Fibroblast of villous mesenchyme (primary cell): ENCODE data around the gene RRP8. TPM values are rescaled to one million over a fixed set of nuclear protein-coding genes. Genes with fewer than 3 reads are reported as not detected.

Experiments
- DNase-seq: peaks from one replicate; pipeline ENCODE4 v3.0.0-alpha.2; 2010; ENCODE audit warnings: low read depth
- H3K4me3 ChIP-seq: 2 replicates; pipeline ENCODE4 v1.5.1; 2011; ENCODE audit warnings: low read depth, mild to moderate bottlenecking, low read length
- total RNA-seq: library from RNA; depleted of rRNA; stranded (reverse); fragments of >200 nt; gene quantifications from 2 replicates; pipeline ENCODE4 v1.2.3, GENCODE V29; 2012
- TF ChIP-seq, protein P1 (sequence below): IDR thresholded peaks from 2 replicates; pipeline ENCODE4 v1.5.1; 2012; ENCODE audit warnings: low read depth, mild to moderate bottlenecking, low read length; ENCODE audit not compliant: insufficient read depth

RRP8 gene
- total RNA-seq, 1 donor = 13.4 TPM

DNA sequence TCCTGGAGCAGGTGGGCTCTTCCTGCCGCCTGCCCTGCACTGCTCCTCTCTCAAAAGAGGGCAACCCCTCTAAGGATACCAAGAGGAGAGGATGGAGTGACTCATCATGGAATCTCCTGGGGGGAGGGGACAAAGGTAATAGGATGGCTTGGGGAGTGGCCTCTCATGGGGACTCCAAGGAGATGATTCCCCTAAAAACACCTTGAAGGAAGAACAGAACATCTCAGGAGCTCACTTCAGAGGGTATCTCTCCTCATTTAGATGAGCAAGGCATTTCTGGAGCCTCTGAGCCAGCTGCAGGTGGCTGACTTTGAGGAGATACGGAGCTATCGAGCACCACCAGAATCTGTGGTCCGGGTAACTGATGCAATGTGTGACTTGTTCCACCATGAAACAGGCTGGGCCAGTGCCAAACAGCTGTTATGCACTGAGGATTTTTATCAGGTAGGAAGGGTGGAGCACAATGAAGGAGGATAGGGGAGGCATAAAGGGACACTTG, 40.2 kb downstream of the RRP8 start:
- no peak for DNase-seq
- TF ChIP-seq, protein P1, sequence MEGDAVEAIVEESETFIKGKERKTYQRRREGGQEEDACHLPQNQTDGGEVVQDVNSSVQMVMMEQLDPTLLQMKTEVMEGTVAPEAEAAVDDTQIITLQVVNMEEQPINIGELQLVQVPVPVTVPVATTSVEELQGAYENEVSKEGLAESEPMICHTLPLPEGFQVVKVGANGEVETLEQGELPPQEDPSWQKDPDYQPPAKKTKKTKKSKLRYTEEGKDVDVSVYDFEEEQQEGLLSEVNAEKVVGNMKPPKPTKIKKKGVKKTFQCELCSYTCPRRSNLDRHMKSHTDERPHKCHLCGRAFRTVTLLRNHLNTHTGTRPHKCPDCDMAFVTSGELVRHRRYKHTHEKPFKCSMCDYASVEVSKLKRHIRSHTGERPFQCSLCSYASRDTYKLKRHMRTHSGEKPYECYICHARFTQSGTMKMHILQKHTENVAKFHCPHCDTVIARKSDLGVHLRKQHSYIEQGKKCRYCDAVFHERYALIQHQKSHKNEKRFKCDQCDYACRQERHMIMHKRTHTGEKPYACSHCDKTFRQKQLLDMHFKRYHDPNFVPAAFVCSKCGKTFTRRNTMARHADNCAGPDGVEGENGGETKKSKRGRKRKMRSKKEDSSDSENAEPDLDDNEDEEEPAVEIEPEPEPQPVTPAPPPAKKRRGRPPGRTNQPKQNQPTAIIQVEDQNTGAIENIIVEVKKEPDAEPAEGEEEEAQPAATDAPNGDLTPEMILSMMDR = no peak
- H3K4me3 ChIP-seq = no peak overlapping the region

DNA sequence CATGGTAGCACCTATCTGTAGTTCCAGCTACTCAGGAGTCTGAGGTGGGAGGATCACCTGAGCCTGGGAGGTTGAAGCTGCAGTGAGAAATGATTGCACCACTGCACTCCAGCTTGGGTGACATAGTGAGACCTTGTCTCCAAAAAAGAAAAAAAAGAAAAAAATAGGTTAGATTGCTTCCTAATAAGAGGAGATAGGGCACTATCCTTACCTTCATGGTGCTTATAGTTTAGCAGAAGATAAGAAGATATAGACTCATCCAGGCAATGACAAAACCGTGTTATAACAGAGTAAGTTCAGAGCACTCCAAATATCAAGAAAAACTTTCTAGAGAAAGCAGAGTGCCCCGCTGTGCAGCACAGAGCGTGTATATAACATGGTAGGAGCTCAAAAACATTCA, 42.1 kb downstream of the RRP8 start:
- H3K4me3 ChIP-seq = no peak overlapping the region
- DNase-seq = no peak
- TF ChIP-seq, protein P1 = no peak

DNA sequence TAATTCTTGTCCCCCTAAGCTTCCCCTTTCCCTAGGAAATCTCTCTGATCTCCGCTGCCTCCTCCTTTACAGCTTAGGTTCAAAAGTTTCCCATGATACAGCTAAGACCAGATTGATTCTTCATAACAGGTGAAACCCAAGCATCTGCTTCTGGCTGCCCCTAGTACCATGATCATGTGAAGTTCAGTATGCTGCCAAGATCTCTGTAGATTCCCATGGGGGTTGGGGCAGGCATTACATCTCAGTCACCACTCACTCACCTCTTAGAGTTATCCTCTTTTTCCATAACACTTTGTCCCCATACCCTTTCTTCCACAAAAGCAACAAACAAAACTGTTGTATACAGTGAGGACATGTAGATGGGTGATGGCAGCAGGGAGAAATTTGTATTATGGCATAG, 44.0 kb downstream of the RRP8 start:
- TF ChIP-seq, protein P1 = no peak
- DNase-seq = no peak
- H3K4me3 ChIP-seq = no peak overlapping the region

DNA sequence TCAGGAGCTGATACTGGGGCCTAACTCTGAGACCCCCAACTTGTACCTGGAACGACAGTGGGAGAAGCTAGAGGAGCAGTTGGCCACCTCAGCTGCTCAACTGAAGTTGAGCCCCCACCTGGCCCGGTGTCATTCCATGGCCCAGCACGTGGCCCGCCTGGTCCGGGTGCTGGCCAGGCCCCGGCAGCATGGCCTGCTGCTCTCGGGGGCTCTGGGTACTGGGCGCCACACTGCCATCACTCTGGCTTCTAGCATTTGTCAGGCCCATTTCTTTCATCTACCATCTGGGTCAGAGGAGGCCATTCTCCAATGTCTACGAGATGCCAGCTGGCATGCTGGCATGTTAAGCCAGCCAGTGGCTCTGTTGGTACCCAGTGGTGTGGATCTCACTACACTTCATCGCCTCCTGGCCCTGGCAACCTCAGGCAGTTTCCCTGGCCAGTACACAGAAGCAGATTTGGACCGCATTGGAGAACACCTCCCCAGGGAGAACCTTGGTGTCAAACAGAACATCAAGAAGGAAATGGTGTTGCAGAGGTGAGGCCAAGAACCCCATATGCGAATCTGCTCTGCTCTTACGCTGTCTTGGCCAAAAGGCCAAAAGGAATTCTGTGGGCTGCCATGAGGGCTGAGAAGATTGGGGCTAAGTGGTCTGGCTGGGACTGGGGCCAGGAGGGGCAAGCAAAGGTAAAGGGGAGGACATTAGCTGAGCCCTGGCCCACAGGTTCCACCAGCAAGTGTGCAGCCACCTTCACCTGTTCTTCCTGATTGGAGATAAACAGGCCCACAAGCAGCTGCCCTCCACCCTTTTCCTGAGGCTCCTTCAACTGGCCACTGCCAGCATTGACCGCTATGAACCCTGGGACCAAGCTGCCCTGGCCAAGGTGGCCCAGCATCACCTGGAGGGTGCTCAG, 45.4 kb downstream of the RRP8 start:
- no peak overlapping the region for H3K4me3 ChIP-seq
- DNase-seq = no peak
- TF ChIP-seq, protein P1 = no peak

DNA sequence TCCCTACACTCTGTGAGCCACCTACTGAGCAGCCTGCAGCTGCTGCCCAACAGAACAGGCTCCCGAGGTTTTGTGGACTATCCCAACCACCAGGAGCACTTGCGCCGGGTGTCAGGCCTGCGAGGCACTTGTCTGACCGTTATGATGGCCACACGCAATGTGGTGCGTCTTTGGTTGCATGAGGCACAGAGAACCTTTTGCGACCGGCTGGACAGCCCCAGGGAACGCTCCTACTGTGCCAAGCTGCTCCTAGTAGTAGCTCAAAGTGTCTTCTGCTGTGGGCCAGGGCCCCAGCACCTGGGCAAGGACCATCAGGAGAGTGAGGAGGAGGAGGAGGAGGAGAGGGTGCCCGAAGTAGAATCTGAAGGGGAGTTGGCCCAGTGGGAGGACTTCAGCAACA, 46.4 kb downstream of the RRP8 start:
- TF ChIP-seq, protein P1 = no peak
- DNase-seq = no peak
- no peak overlapping the region for H3K4me3 ChIP-seq

DNA sequence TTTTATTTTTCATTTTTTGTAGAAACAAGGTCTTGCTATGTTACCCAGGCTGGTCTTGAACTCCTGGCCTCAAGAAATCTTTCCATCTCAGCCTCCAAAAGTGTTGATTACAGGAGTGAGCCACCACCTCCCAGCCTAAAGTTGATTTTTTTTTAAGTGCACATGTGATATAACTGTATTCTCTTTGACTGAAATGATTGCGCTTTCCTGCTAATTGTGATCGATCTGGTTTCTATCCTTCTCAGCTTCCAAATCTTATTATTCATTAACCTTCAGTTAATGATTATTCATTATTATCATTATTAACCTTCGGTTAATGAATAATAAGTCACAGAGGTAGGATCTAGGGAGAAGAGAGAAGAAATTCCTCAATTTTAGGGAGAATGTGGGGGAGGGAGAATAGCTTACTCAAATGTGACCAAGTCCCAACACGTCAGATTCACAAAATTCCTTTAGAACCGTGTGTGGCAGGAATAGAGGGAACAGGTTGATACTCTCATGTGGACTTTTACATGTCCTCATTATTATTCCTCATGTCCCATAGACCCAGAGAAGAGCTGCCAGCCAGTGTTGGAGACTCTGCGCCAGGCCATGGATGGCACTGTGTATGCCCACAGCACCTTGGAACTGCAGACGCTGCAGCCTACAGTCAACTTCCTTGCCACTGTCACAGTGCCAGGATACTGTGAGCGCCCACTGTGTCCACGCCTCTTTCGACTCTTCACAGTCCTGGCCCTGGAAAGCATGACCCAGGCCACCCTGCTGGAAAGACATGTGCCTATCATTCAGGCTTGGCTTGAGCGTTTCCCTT, 47.1 kb downstream of the RRP8 start:
- TF ChIP-seq, protein P1 = no peak
- no peak for DNase-seq

More for the DNA sequence above, 47.1 kb downstream of the RRP8 start:
- H3K4me3 ChIP-seq = no peak overlapping the region
